ENCODE measurements around the gene CYB561. TPM values are rescaled to one million over a fixed set of nuclear protein-coding genes. Genes with fewer than 3 reads are reported as not detected.
"Not testable (repeated sequence)": the region's sequence is repeated elsewhere in the genome, so short reads cannot be mapped to it uniquely, and the experiment has no call there.

Gene CYB561
- total and polyA plus RNA-seq, 7 donors, result 1.5 to 4.2 (median 2.9) TPM

- ATAC-seq, result no peak
- Histone ChIP-seq H3K4me3 (no peak overlapping the region), H3K27ac (no peak overlapping the region), H3K27me3 (ENCODE audit: insufficient read depth in 3 of 3, low read length in 2 of 3) (peaks cover 0 to 5% (median 2%) of the 10 kb centered on the region in 3 donors), H3K4me1 (no peaks in the 10 kb centered on the region), H3K9me3 (no peaks in the 10 kb centered on the region), H3K36me3 (ENCODE audit: insufficient read depth in 1 of 2, low read depth in 1 of 2) (no peaks in the 10 kb centered on the region)
- TF ChIP-seq CTCF (IDR thresholded peaks at IDR 0.05), result no peak
- no peak for DNase-seq
- WGBS, 3 donors, result 52 to 64% (median 57%) methylated on average over 9 of the region's 9 CpGs
- intact Hi-C loops (cut with DNase I), result no loop called here
These were observed 13.9 kb upstream of the CYB561 start for GRCh38 chr17:63460018-63460417.

- intact Hi-C loops (cut with DNase I), result no loop called here
These were observed 12.4 kb upstream of the CYB561 start for GRCh38 chr17:63458478-63458877.

GRCh38 chr17:63455417-63455816 lies 9.3 kb upstream of the CYB561 start:
- 43 to 65% (median 61%) methylated on average over 4 of the region's 4 CpGs for WGBS, 3 donors
- TF ChIP-seq CTCF (IDR thresholded peaks at IDR 0.05), result no peak
- H3K36me3 ChIP-seq (ENCODE audit: insufficient read depth in 1 of 2, low read depth in 1 of 2), result no peaks in the 10 kb centered on the region
- H3K4me3 ChIP-seq, result no peak overlapping the region
- intact Hi-C loops (cut with DNase I), result no loop called here
- DNase-seq (no peak), ATAC-seq (no peak)
- peaks cover 0 to 5% (median 2%) of the 10 kb centered on the region in 3 donors for H3K27me3 ChIP-seq (ENCODE audit: insufficient read depth in 3 of 3, low read length in 2 of 3)
- no peaks in the 10 kb centered on the region for H3K9me3 ChIP-seq
- H3K27ac ChIP-seq, result no peak overlapping the region
- H3K4me1 ChIP-seq, result no peaks in the 10 kb centered on the region

More at GRCh38 chr17:63458478-63458877, 12.4 kb upstream of the CYB561 start:
- WGBS, 3 donors, result 40 to 58% (median 40%) methylated on average over 4 of the region's 4 CpGs
- H3K4me1 ChIP-seq, result no peaks in the 10 kb centered on the region
- DNase-seq, result no peak
- H3K9me3 ChIP-seq, result no peaks in the 10 kb centered on the region
- no peak for ATAC-seq
- no peaks in the 10 kb centered on the region for H3K36me3 ChIP-seq (ENCODE audit: insufficient read depth in 1 of 2, low read depth in 1 of 2)
- H3K4me3 ChIP-seq, result no peak overlapping the region
- peaks cover 0 to 5% (median 2%) of the 10 kb centered on the region in 3 donors for H3K27me3 ChIP-seq (ENCODE audit: insufficient read depth in 3 of 3, low read length in 2 of 3)
- TF ChIP-seq CTCF (IDR thresholded peaks at IDR 0.05), result no peak
- no peak overlapping the region for H3K27ac ChIP-seq

GRCh38 chr17:63454915-63455314 lies 8.8 kb upstream of the CYB561 start:
- no peak for TF ChIP-seq CTCF (IDR thresholded peaks at IDR 0.05)
- ATAC-seq (no peak), DNase-seq (no peak)
- 33 to 48% (median 37%) methylated on average over 5 of the region's 5 CpGs for WGBS, 3 donors
- H3K27ac ChIP-seq, result no peak overlapping the region
- H3K36me3 ChIP-seq (ENCODE audit: insufficient read depth in 1 of 2, low read depth in 1 of 2), result no peaks in the 10 kb centered on the region
- H3K9me3 ChIP-seq, result no peaks in the 10 kb centered on the region
- H3K4me1 ChIP-seq, result no peaks in the 10 kb centered on the region
- intact Hi-C loops (cut with DNase I), result no loop called here
- peaks cover 0 to 5% (median 2%) of the 10 kb centered on the region in 3 donors for H3K27me3 ChIP-seq (ENCODE audit: insufficient read depth in 3 of 3, low read length in 2 of 3)
- H3K4me3 ChIP-seq, result no peak overlapping the region

GRCh38 chr17:63454357-63454756 lies 8.3 kb upstream of the CYB561 start:
- DNase-seq; ATAC-seq; H3K36me3 ChIP-seq (ENCODE audit: insufficient read depth in 1 of 2, low read depth in 1 of 2); H3K4me1 ChIP-seq; intact Hi-C loops (cut with DNase I); H3K27ac ChIP-seq; H3K27me3 ChIP-seq (ENCODE audit: insufficient read depth in 3 of 3, low read length in 2 of 3); H3K4me3 ChIP-seq; H3K9me3 ChIP-seq: not testable (repeated sequence)
- WGBS, 3 donors, result 69 to 87% (median 70%) methylated on average over 6 of the region's 6 CpGs

Data from psoas muscle (tissue), 8 donors.